ENCODE data around the gene LBHD2.

DNA sequence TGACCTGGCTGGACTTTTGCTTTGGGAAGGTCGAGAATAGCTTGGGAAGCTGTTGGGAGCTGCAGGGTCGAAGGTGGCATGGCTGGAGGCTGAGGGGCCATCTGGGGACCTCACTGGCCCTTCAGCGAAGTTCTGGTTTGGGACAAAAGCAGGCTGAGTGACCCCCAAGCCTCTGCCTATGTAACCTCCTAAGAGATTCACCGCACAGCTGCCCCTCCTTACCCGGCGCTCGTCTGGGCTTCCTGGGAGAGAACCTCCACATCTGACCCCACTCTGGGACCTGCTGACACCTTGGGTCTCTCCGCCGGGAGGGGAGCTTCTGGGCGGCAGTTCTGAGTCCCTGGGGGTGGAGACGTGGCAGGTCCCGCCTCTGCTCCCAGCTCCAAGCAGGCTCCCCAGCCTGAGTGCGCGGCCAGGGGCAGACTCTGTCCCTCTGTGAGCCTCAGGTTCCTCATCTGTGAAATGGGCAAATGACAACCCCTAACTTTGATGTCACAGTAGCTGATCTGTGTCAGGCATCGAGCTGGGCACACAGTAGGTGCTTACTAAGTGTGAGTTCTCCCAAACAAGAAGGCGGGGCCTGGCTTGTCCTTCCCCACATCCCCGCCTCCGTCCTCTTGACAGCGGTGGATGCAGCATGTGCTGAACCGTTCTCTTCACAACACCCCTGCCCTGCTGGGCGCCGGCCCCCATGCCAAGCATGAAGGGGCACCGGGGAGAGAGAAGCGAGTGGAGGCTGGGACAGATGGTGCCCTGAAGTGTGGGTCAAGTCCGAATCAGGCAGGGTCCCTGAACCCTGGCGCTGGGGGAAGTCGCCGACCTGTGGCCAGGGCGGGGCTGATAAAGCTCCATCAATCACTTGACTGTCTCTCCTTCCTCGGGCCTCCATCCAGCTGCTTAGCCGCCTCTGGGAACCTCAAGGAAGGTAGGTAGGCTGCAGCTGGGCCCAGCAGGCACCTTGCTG is 14.3 kb downstream of the LBHD2 start:
- TF ChIP-seq, protein P1, sequence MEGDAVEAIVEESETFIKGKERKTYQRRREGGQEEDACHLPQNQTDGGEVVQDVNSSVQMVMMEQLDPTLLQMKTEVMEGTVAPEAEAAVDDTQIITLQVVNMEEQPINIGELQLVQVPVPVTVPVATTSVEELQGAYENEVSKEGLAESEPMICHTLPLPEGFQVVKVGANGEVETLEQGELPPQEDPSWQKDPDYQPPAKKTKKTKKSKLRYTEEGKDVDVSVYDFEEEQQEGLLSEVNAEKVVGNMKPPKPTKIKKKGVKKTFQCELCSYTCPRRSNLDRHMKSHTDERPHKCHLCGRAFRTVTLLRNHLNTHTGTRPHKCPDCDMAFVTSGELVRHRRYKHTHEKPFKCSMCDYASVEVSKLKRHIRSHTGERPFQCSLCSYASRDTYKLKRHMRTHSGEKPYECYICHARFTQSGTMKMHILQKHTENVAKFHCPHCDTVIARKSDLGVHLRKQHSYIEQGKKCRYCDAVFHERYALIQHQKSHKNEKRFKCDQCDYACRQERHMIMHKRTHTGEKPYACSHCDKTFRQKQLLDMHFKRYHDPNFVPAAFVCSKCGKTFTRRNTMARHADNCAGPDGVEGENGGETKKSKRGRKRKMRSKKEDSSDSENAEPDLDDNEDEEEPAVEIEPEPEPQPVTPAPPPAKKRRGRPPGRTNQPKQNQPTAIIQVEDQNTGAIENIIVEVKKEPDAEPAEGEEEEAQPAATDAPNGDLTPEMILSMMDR (IDR thresholded peaks at IDR 0.05; ENCODE audit: poor library complexity, severe bottlenecking): no peak
- TF ChIP-seq POLR2AphosphoS5 (IDR thresholded peaks at IDR 0.05) (no peak), EP300 (conservative IDR thresholded peaks at IDR 0.05; ENCODE audit: poor library complexity, severe bottlenecking) (no peak), EZH2 (IDR thresholded peaks at IDR 0.05; ENCODE audit: borderline replicate concordance, insufficient read depth, low read length, poor library complexity, severe bottlenecking) (no peak), SMC3 (conservative IDR thresholded peaks at IDR 0.05; ENCODE audit: poor library complexity) (no peak), RAD21 (conservative IDR thresholded peaks at IDR 0.05) (no peak), TAF1 (IDR thresholded peaks at IDR 0.05; ENCODE audit: low read depth) (no peak), MXI1 (conservative IDR thresholded peaks at IDR 0.05; ENCODE audit: poor library complexity, severe bottlenecking) (no peak)
- TF ChIP-seq, protein P2, sequence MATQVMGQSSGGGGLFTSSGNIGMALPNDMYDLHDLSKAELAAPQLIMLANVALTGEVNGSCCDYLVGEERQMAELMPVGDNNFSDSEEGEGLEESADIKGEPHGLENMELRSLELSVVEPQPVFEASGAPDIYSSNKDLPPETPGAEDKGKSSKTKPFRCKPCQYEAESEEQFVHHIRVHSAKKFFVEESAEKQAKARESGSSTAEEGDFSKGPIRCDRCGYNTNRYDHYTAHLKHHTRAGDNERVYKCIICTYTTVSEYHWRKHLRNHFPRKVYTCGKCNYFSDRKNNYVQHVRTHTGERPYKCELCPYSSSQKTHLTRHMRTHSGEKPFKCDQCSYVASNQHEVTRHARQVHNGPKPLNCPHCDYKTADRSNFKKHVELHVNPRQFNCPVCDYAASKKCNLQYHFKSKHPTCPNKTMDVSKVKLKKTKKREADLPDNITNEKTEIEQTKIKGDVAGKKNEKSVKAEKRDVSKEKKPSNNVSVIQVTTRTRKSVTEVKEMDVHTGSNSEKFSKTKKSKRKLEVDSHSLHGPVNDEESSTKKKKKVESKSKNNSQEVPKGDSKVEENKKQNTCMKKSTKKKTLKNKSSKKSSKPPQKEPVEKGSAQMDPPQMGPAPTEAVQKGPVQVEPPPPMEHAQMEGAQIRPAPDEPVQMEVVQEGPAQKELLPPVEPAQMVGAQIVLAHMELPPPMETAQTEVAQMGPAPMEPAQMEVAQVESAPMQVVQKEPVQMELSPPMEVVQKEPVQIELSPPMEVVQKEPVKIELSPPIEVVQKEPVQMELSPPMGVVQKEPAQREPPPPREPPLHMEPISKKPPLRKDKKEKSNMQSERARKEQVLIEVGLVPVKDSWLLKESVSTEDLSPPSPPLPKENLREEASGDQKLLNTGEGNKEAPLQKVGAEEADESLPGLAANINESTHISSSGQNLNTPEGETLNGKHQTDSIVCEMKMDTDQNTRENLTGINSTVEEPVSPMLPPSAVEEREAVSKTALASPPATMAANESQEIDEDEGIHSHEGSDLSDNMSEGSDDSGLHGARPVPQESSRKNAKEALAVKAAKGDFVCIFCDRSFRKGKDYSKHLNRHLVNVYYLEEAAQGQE (IDR thresholded peaks at IDR 0.05; ENCODE audit: borderline replicate concordance): no peak

Measured in neural cell (in vitro differentiated cells).